ENCODE results near the gene RBM43.

RBM43 gene

DNA sequence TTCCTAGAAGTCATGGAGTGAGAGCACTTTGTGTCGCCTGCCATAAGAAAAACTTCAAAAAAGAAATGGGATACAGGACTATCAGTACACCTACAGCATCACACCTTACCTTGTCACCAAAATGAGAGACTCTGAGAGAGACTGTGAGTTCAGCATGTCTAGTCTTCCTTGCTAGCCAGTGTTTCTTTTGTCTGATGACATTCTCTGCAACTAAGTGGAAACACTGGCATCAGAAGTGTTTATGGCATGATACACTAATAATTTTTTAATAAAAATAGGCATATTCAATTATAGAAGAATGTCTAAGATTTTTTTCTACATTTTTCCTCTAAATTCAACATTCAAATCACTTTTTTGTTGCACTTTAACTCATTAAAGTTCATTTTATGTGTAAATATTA is 9.0 kb downstream of the RBM43 start:
- Mint-ChIP-seq H3K4me1 (peaks cover 4% of the 10 kb centered on the region), H3K27me3 (ENCODE audit: low read depth, poor library complexity) (peaks cover 6% of the 10 kb centered on the region), H3K9me3 (peaks cover 43% of the 10 kb centered on the region), H3K36me3 (ENCODE audit: low read depth) (peaks cover 81% of the 10 kb centered on the region), H3K27ac (no peak overlapping the region), H3K4me3 (no peak overlapping the region)
- no peak for TF ChIP-seq CTCF (IDR thresholded peaks at IDR 0.05)
- DNase-seq: no peak

DNA sequence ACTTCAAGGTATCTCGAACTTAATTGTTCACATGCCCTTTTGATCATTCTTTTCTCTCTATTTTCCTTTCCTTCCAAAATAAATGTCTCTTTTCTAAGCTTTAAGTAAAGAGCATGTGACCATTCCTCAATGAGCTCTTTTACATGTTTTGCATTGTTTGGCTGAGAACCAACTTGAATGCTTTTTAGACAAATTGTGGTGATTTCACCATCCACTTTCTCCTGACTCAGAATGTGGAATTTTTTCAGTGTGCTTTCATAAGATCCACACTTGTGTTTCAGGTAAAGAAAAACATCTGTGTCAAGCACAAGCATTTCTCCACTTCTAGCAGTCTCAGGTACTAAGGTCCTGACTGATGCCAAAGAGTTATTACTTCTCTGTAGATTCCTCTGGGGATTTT is 10.7 kb downstream of the RBM43 start:
- Mint-ChIP-seq H3K9me3 (peaks cover 45% of the 10 kb centered on the region), H3K36me3 (ENCODE audit: low read depth) (peaks cover 82% of the 10 kb centered on the region), H3K27me3 (ENCODE audit: low read depth, poor library complexity) (peaks cover 3% of the 10 kb centered on the region), H3K4me1 (no peaks in the 10 kb centered on the region), H3K27ac (no peak overlapping the region), H3K4me3 (no peak overlapping the region)
- DNase-seq: no peak
- no peak for TF ChIP-seq CTCF (IDR thresholded peaks at IDR 0.05)

- no peak overlapping the region for H3K4me3 Mint-ChIP-seq
- no peak for TF ChIP-seq CTCF (IDR thresholded peaks at IDR 0.05)
- no peak overlapping the region for H3K27ac Mint-ChIP-seq
- peaks cover 63% of the 10 kb centered on the region for H3K36me3 Mint-ChIP-seq (ENCODE audit: low read depth)
- H3K9me3 Mint-ChIP-seq: peaks cover 50% of the 10 kb centered on the region
- DNase-seq: no peak
- H3K4me1 Mint-ChIP-seq: no peaks in the 10 kb centered on the region
- peaks cover 3% of the 10 kb centered on the region for H3K27me3 Mint-ChIP-seq (ENCODE audit: low read depth, poor library complexity)
Observed at GRCh38 chr2:151247432-151247831, 14.2 kb downstream of the RBM43 start.

DNA sequence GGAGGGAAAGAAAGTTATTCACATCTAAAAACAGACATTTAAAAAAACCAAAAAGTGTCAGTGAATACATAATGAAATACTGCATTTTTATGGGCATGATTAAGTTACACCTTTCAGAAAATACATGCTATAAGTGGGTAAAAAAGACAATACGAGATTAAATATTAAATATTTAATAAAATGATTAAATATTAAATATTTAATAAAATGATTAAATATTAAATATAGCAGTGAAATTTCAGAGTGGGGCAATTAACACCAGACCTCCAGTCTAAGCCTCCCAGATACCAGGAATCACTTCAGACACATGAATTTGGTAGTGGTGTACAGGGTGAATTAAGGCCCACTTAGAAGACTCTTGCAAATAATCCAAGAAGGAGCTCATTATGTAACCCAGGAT is 15.5 kb downstream of the RBM43 start:
- Mint-ChIP-seq H3K9me3 (peaks cover 49% of the 10 kb centered on the region), H3K4me1 (no peaks in the 10 kb centered on the region), H3K27ac (no peak overlapping the region), H3K4me3 (no peak overlapping the region), H3K27me3 (ENCODE audit: low read depth, poor library complexity) (peaks cover 3% of the 10 kb centered on the region), H3K36me3 (ENCODE audit: low read depth) (peaks cover 51% of the 10 kb centered on the region)
- TF ChIP-seq CTCF (IDR thresholded peaks at IDR 0.05): no peak
- no peak for DNase-seq

DNA sequence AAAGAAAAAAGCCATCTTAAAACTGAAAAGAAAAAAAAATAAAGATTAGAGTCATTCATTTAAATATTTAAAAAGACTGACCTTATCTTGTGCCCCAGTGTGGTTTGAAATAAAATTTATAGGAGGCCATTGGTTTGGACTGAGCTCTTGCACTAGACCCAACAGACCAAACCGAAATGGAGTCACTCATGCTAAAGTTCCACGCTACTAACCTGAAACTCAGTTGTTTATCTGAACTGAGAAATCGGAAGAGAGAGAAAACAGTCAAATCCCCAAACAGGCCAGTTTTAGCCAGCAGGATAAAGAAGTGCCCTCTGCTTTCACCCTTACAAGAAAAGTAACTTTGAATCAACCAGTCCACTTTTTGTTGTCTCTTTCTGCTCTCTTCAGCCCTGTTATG is 18.2 kb downstream of the RBM43 start:
- H3K27me3 Mint-ChIP-seq (ENCODE audit: low read depth, poor library complexity): peaks cover 7% of the 10 kb centered on the region
- no peak for DNase-seq
- H3K4me3 Mint-ChIP-seq: no peak overlapping the region
- H3K4me1 Mint-ChIP-seq: no peaks in the 10 kb centered on the region
- no peak overlapping the region for H3K27ac Mint-ChIP-seq
- no peak for TF ChIP-seq CTCF (IDR thresholded peaks at IDR 0.05)
- peaks cover 28% of the 10 kb centered on the region for H3K9me3 Mint-ChIP-seq
- peaks cover 25% of the 10 kb centered on the region for H3K36me3 Mint-ChIP-seq (ENCODE audit: low read depth)

- Mint-ChIP-seq H3K27ac (no peak overlapping the region), H3K4me1 (peaks cover 8% of the 10 kb centered on the region), H3K36me3 (ENCODE audit: low read depth) (peaks cover 11% of the 10 kb centered on the region), H3K4me3 (no peak overlapping the region), H3K9me3 (peaks cover 12% of the 10 kb centered on the region), H3K27me3 (ENCODE audit: low read depth, poor library complexity) (peaks cover 7% of the 10 kb centered on the region)
- TF ChIP-seq CTCF (IDR thresholded peaks at IDR 0.05): no peak
- DNase-seq: no peak
Observed at GRCh38 chr2:151241224-151241623, 20.4 kb downstream of the RBM43 start.
